NAMALWA (cell line): Measurements from ENCODE around the gene KLHDC4.
"Not testable (repeated sequence)": the region's sequence is repeated elsewhere in the genome, so short reads cannot be mapped to it uniquely, and the experiment has no call there.

Experiments used
- DNase-seq: peaks from one replicate; pipeline ENCODE4 v3.0.0-alpha.2; 2015; ENCODE audit warnings: low spot score

The KLHDC4 gene

DNA sequence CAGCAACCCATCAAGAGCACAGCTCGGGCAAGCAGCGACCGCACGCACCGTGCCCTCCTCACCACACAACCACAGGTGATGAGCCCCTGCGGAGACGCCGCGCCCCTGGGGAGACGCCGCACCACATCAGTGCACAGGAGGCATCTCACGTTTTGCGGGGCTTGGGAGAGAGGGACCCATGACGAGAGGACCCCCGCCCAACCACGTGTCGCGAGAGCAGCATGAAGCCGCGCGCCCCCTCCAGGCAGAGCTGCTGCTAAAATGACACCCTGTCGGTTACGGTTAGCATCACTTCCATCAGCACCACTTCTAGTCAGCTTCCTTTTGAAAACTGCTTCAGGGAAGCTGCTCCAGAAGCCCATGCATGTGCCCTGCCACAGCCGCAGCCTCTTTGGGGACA is 45.3 kb downstream of the KLHDC4 start:
- DNase-seq = no peak

DNA sequence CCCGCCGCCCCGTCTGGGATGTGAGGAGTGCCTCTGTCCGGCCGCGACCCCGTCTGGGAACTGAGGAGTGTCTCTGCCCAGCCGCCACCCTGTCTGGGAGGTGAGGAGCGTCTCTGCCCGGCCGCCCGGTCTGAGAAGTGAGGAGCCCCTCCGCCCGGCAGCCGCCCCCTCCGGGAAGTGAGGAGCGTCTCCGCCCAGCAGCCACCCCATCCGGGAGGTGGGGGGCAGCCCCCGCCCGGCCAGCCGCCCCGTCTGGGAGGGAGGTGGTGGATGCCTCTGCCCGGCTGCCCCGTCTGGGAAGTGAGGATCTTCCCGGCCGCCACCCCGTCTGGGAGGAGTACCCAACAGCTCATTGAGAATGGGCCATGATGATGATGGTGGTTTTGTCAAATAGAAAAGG is 47.0 kb downstream of the KLHDC4 start:
- DNase-seq = not testable (repeated sequence)

DNA sequence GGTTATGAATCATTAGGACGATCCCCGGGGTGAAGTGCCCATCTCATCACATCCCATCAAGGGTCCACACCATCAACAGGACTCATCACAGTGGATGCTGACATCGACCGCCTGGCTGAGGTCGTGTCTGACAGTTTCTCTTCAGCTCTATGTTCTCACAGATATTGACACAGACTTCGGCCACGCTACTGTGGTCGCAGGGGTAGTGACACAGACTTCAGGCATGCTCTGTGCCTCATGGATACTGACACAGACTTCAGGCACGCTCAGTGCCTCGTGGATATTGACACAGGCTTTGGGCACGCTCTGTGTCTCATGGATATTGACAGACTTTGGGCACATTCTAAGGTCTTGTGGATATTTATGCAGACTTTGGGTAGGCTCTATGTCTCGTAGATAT is 50.1 kb downstream of the KLHDC4 start:
- DNase-seq = no peak

DNA sequence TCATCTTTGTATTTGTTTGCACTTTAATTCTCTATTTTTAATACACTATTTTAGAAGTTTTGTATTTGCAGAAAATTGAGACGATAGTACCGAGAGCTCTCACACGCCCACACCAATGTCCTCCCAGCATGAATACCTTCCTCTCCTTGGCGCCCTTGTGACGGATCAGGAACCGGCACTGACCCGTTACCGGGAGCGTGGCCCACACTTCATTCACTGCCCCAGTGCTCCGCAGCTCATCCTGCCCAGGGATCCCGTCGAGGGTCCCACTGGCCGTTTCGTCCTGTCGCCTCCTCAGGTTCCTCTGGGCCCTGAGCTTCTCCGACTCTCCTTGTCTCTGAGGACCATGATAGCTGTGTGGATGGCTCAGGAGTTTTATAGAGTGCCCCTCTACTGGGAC is 50.6 kb downstream of the KLHDC4 start:
- no peak for DNase-seq

DNA sequence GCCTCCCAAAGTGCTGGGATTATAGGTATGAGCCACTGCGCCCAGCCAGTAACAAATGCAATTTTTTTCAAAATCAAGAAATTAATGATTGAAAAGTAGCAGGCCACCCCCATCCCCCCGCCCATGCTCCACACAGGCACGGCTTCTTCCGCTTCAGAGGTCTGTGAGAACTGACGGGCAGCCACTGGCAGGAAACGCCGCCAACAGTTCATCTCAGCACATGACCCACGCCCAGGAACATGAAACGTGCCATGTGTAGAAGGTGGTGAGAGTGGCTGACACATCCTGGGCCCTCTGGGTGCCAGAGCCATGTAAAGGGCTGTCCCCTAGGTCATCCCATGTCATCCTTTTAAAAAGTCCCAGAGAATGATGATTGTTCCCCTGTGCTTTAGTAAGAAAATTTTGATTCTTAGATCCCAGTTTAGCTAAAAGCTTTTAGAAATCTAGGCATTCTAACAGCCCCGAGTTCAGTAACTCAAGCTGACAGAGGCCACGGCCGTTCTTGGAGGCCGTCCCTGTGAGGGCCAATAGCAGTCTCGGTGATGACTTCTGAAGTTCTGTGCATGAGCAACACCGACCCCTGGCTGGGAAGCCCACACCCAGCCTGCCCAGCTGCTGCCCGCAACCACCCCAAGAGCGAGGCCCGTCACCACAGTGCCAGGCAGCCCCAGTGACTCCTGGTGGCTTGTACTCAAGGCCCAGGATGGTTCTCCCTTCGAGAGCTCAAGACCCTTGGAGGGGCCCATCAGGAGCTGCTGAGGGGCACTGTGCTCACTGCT is 52.1 kb downstream of the KLHDC4 start:
- peak; percentile 76 for DNase-seq

DNA sequence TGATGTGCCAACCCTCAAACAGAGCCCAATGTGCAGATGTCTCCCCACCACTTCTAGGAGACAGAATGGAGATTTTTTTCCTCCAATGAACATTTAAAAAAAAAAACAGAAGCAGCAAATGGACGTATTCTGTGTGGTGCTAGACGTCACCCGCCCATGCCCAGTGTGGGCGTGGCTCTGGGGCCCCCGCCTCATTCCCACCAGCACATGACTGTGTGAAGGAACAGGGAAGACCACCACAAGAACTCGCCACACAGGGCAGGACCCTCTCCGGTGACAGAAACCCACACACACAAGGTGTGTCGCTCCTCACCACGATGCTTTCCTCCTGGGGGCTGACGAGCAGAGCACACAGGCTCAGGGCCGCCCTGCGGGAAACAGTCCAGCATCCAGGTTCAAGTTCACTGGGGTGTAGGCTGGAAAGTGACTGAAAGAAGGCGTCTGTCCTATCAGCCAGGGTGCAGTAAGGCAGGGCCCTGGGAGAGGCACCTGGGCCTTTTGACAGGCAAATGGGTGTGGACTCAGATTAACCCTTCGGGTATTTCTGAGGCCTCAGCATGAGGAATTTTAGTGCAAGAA is 53.5 kb downstream of the KLHDC4 start:
- DNase-seq = no peak

DNA sequence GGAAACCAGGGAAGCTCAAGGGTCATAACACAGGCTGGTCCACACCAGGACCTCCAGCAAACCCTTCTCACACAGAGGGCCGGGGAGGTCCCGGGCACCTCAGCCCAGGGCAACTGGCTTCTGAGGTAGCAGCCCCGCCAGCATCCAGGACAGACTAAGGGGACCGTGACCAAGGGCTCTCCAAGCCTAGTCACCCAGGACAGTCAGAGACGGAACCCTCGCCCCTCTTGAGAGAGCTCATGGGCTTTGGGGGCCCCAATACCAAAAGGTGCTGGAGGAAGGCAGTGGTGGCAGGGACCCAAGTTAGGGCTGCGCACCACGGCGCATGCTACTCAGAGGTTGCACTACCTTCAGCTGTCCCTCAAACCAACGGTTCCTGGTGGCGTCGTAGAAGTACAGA is 54.9 kb downstream of the KLHDC4 start:
- no peak for DNase-seq

DNA sequence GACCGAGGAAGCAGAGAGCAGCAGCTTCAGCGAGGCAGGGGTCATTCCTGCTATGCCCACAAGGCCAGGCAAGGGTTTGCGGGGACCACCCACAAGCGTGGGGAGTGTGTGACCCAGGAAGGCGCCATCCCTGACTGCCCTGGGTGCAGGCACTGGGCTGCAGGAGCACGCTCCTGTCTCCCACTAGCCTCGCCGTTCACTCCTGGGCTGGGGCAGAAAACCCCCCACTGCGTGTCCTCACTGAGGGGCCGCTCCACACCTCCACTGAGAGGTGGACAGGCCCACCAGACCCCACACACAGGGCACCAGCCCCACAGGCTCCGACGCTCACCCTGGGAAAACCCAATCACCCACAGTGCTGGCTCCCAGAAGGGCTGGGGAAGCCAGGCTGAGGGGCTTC is 56.1 kb downstream of the KLHDC4 start:
- no peak for DNase-seq

DNA sequence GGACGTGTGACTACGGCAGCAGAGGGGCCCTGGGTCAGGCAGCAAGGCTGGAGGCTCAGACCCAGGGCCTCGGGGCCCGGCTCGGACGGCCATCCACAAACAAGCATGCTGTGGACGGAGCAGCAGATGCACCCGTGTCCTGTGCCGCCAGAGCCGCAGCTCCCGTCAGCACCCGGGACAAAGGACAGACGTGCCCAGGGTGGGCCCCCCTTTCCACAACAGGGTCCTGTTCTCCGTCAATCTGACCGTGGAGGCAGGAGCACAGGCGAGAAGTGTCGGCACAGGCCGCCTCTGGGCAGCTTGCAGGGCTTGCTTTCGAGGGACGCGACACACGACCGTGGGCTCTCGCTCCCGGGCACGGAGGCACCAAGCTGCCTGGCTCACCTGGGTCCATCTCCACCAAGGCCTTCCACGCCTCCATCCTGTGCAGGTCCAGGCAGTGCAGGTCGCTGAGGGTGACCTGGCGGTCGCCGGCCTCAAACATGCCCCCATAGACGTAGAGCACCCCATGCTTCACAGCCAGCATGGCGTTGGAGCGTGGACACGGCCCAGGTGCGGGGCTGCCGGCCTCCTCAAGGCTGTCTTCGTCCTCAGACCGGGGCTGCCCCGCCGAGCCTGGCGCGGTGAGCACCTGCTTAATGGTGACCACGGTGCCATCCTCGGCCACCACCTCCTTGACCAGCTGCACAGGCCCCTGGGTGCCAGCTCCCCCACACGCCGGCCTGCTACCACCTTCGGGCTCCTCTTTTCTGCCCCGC is 56.7 kb downstream of the KLHDC4 start:
- no peak for DNase-seq

DNA sequence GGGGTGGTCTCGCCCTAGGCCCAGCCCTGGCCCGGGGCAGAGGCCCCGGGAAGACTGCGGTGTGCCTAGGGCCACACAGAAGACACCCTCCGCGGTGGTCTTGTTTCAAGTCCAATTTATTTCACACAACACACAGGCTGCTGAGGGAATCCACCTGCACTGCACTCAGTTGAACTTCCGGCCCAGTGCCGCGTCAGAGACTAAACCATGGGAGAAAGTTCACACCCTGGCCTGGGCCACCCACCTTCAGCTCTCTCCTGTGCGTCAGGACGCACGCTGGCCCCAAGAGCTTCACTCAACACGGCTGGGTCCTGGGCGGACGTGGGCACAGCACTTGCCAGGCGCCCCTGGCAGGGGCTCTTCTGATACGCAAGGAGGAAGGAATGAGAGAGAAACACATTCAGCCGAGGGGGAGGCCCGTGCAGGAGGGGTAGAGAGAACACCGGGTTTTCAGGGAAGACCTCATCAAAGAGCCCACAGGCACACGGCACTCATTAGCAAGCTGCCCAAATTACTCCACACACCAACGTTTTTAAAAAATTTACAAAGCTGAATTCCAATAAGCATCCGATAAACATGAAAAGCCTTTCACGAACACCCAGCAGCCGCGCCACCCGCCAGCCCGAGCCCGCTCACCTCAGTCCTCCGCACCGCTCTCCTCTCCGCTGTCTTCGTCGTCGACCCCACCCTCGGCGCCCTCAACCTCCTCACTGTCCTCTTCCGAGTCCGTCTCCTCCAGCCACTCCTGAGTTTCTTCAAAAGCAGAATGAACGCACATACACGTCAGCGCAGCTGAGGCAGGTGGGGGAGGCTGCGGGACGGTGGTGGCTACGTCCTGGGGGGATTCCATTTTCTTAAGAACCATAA is 57.8 kb downstream of the KLHDC4 start:
- DNase-seq = no peak

DNA sequence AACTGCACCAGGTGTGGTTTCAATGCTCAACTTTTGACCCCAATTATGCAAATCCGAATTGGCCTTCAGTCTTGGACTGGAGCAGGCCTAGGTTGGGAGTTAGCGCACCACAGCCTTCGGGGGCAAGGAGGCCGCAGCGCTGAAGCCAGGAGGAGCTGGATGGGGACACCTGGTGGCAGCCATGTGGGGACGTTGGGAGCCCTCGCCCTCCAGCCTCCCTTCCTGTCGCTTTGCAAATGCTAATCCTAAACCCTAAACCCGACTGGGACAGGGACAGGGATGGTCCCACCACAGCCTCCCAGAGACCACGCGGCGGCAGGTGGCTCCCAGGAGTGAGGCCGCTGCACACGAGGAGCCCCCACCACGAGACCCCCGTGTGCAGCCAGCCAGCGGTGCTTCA is 58.7 kb downstream of the KLHDC4 start:
- DNase-seq = no peak

DNA sequence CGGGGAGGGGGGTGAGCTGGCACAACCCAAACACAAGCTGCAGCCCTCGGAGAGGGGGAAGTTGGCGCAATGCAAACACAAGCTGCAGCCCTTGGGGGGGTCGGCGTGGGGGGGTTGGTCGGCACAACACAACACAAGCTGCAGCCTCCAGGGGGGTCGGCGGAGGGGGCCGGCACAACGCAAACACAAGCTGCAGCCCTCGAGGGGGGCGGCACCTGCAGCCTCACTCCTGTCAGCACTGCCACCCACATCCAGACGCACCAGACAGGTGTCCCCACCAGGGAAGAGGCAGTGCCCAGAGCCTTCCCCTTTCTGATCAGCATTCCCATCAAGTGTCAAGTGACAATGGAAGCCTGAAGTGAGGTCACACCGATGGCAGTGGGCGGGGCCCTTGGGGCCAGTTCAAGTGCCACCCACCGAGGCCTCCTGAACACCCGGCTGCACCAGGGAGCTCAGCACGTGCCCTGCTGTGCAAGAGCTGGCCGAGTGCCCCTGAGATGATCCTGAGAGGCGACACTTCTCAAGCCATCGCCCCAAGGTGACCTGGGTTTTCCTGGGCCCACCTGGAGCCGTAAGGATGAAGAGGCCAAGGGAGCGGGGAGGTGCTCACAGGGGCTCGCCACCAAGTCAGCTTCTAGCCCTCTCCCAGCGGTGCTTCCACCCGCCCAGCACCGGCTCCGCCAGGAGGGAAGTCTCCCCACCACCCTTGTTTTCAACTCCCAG is 59.3 kb downstream of the KLHDC4 start:
- peak; percentile 38 for DNase-seq

DNA sequence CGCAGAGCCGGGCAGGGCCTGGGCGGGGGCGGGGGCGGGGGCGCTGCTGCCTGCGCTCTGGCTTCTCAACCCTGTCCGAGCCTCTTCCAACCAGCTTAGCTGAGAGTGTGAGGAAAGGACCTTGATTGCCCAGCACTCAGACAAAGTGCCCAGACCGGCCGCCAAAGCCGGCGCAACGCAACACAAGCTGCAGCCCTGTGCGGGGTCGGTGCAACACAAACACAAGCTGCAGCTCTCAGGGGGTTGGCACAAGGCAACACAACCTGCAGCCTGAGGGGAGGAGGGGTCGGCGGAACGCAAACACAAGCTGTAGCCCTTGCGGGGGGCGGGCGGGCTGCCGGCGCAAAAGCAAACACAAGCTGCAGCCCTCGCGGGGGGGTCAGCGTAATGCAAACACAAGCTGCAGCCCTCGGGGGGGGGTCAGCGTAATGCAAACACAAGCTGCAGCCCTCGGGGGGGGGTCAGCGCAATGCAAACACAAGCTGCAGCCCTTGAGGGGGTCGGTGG is 60.0 kb downstream of the KLHDC4 start:
- no peak for DNase-seq

DNA sequence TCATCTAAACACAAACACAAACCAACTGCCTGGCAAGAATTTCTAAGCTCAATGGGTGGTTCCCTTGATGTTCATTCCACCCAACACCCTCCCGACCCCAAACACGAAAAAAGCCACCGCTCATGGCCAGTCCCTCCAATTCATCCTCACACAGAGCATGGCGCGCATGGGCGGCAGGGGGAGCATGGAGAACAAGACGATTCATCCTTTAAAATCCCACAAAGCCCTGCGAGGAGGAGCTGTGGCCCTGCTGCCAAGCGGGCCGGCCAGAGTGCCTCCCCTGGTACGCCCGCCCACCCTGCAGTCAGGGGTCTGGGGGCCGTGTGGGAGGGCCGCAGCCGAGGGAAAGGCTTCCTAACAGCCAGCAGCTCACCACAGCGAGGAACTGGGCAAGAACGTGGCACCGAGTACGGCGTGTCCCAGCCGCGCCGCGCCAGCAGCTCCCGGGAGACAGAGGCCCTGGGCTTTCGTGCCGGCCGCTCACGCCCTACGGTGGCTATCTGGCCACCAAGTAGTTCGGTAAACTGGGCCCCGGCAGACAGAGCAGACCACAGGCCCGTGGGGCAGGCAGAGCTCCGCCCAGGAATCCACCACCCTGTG is 60.9 kb downstream of the KLHDC4 start:
- DNase-seq = no peak

DNA sequence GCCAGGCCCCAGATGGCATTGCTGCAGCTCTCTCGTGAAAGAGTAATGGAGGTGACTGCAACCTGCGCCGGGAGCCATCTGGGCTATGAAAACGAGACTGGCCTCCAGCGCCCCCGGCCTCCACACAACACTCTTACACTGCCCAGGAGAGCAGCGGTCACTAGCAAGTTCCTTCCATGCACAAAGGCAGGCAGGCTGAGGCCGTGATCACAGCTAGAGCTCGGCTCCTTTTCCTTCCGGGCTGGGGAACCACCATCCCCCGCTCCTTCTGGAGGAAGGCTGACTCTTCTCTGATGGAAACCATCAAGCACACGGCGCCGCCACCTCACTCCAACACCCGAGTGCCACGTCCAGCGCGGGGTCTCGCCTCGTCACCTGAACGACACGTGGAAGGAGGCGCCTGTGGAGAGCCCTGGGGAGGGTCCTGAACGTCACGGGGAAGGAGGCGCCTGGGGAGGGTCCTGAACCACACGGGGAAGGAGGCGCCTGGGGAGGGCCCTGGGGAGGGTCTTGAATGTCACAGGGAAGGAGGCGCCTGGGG is 61.9 kb downstream of the KLHDC4 start:
- no peak for DNase-seq

DNA sequence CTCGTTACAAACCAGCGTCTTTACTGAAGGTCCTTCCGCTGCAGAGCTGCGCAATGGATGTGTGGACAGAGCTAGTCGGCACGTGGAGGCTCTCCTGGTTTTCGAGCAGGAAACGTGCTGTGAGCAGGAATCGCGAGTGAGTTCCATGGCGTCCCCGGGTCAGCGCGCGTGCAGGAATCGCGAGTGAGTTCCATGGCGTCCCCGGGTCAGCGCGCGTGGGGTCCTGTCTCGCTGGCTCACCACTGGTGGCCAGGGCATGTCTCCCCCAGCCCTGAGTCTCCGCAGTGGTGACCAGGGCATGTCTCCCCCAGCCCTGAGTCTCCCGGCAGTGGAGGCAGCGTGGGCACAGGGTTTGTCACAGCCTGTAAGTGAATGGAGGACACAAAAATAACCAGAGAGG is 62.7 kb downstream of the KLHDC4 start:
- no peak for DNase-seq

DNA sequence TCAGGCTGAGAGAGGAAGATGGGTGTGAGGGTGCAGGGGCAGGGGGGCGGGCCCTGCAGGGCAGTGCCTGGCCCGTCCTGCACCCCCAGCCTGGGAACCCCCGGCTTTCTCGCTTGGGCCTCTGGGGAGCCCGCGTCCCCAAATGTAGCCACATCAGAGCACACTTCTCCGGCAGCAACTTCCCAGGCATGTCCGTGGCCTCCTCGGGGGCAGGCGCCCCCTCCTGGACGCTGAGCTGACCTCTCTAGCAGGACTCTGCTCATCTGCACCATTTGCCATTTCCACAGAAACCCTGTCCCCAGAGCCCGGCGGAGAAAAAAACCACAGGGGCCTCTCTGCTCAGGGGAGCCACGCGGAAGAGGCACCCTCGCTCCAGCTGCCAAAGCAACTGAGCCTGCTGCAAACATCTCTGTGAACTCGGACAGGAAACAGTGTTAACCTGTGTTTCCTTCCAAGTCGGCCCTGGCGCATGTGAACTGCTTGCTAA is 63.4 kb downstream of the KLHDC4 start:
- DNase-seq = peak; percentile 96

DNA sequence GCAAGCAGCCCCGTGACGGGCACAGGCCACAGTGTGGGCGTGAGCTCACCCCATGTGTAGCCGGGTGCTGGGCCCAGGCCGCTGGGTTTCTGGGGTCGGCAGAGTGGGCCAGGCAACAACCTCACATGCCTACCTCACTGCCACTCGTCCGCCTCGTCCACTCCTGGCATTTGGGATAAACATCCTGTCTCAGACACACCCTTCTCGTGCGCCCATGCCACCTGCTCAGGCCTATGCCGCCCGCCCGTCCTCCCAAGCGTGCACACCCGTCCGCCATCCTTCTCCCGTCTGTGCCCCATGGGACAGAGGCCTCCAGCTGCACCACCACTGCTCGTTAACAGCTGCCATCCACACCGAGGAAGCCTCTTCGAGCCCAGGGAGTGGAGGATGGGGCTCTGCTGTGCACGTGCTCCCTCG is 64.3 kb downstream of the KLHDC4 start:
- peak; percentile 98 for DNase-seq

DNA sequence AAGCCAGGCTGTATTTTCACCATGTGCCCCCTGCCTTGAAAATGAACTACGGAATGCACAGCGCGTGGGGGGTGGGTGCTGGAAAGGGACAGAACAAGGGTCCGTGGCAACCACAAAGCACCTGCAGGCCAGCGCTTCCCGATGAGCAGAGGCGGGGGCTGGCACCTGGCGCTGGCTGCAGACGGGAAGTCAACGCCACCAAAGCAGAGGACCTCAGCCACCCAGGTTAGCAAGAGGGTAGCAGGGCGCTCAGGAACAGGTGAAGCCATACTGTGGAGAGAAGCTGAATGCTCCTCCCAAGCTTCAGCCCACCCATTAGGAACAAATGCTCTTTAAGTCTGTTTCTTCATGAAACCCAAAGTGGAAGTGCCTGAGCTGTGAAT is 64.7 kb downstream of the KLHDC4 start:
- DNase-seq = peak; percentile 93

DNA sequence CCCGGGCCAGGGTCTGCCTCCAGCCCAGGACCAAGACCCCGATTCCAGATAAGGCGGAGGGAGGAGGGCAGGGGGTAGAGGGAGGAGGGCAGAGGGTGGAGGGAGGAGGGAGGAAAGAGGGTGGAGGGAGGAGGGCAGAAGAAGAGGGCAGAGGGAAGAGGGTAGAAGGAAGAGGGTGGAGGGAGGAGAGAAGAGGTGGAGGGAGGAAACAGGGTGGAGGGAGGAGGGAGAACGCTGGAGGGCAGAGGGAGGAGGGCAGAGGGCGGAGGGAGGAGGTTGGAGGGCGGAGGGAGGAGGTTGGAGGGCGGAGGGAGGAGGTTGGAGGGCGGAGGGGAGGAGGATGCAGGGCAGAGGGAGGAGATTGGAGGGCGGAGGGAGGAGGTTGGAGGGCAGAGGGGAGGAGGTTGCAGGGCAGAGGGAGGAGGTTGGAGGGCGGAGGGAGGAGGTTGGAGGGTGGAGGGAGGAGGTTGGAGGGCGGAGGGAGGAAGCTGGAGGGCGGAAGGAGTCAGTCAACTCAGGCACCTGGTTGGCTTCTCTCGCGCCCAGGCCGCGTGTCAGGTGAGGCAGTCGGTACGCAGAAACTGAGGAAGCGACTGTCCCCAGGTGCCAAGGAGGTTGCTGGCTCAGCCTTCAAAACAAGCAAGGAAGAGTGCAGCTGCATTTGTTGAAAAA is 65.2 kb downstream of the KLHDC4 start:
- no peak for DNase-seq
